Myocyte (in vitro differentiated cells): Measurements from ENCODE around the gene GPRC5B. TPM values are rescaled to one million over a fixed set of nuclear protein-coding genes. Genes with fewer than 3 reads are reported as not detected.

Experiments
- DNase-seq: peaks from one replicate; pipeline ENCODE4 v3.0.0-alpha.2; 2012; ENCODE audit warnings: low read depth
- total RNA-seq: library from RNA; depleted of rRNA; stranded (reverse); fragments of >200 nt; gene quantifications from 2 replicates; pipeline ENCODE4 v1.2.3, GENCODE V29; 2014

Gene GPRC5B
- total RNA-seq, 1 donor from 2014 or later = 52.9 TPM

DNA sequence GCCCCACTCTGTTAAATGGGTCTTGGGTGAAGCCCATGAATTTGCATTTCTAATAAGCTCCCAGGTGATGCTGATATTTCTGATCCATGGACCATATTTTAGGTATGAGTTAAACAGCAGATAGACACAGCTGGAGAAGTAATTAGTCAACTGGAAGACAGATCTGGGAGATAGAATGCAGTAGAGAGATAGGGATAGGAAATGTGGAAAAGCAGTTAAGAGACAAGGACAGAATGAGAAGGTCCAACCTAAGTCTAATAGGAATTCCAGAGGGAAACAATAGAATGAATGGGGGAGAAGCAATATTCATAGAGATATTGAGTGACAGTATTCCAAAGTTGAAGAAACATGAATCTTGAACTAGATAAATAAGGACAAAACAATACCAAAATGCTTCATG is 71.7 kb downstream of the GPRC5B start:
- no peak for DNase-seq

DNA sequence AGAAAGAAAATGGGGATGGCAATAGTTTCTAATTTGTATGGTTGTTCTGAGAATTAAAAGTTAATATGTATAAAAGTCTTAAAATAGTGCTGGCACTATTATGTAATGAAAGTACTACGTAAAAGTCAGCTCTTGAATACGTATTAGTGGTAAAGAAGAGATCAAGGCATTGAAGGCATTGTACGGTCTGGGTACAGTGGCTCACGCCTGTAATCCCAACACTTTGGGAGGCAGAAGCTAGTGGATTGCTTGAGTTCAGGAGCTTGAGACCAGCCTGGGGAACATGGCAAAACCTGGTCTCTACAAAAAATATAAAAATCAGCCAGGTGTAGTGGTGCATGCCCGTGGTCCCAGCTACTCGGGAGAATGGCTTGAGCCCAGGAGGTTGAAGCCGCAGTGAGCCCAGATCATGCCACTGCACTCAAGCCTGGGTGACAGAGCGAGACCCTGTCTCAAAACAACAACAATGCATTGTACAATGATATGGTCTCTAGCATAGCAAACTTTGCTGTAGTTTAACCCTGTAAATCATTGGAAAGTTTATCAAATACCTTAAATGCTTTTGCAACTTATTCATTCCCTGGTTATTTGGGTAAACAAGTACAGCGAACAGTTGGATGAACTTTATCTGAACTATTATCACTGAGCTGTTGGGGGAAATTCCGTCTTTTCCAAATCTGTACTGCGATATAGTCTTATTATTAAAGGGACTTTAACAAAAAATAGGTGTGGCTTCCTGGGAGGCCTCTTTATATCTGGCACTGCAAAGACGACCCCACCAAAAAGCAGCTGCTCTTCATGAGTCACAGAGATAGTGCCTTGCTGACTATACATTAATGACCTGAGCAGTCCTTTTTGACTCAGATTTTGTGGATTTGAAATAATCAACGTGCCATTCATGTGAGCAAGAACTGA is 73.6 kb downstream of the GPRC5B start:
- no peak for DNase-seq

DNA sequence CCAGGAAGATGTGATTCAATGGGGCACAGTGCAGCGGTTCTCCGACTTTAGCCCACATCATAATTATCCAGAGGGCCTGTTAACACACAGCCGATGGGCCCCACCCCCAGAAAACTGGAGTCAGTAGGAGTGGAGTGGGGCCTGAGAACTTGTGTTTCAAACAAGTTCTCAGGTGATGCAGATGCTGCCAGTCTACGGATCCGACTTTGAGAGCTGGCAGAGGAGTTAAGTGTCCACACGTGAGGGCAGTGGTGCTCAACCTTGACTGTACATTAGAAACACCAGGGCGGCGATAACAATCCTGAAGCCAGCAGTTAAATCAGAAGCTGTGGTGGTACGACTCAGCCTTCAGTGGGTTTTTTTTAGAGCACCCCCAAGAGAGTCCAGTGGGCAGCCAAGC is 75.0 kb downstream of the GPRC5B start:
- peak; percentile 55 for DNase-seq

DNA sequence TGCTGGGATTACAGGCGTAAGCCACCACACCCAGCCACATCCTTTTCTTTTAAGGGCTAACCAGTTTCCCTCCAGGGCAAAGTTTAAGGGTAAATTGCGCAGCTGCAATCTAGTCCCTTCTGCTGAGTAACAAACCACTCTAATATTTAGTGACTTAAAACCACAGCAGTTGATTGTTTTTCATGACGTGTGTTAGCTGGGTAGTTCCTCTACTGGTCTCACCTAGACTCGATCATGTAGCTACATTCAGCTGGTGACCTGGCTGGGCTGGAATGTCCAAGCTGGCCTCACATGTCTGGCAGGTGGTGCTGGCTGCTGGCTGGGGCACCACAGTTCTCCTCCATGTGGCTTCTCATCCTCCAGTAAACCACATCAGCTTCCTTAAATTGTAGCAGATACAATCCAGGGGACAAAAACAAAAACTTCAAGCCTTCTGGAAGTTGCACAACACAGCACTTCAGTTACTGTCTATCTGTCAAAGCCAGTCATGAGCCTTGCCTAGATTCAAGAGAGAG is 75.5 kb downstream of the GPRC5B start:
- DNase-seq = peak; percentile 95

DNA sequence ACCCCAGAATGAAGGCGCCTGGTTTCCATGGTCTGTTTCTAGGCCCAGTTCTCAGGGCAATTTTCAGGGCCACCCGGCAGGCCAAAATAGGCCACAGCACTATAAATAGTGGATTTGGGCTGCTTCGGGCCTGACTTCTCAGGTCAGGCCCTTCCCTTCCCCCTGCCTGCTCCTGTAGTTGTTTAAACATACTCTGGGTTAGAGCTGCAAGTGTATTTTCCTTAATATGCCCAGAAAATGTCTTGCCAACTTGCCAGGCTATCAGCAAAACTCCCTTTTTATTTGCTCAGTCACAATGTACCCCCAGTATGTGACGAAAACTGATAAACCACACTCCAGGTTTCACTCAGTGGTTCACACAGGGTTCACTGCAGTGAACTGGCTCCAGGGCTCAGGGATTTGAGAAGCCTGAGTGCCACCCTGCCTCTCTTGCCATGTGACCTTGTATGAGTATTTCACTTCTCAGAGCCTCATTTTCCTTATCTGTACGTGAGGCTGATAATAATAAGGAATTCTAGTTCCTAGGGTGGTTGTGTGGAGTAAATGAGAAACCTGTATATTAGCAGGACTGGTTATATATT is 76.5 kb downstream of the GPRC5B start:
- peak; percentile 37 for DNase-seq

Other genes with a start within 250 kb of the GPRC5B start
- gene KNOP1, start 166.6 kb downstream of the GPRC5B start, total RNA-seq = 22.1 and 22.6 TPM in 2 replicates
- 24.6 and 26.3 TPM in 2 replicates for gene IQCK, start 166.6 kb downstream of the GPRC5B start, total RNA-seq
- not detected in 2 replicates for gene GPR139, start 189.0 kb upstream of the GPRC5B start, total RNA-seq